NCI-H187 (cell line): ENCODE measurements around the gene OTOP1.
"Not testable (repeated sequence)": the region's sequence is repeated elsewhere in the genome, so short reads cannot be mapped to it uniquely, and the experiment has no call there.

ENCODE experiments used
- DNase-seq, 2 experiments: peaks; one replicate each; lab custom pipeline; 2025; lab: John Stamatoyannopoulos, UW

OTOP1 gene

GRCh38 chr4:4233610-4234009, 6.9 kb upstream of the OTOP1 start:
- DNase-seq, result no peak

GRCh38 chr4:4228356-4228668, 1.6 kb upstream of the OTOP1 start:
- DNase-seq, result no peak

- no peak for DNase-seq
Observed at GRCh38 chr4:4227510-4228355, 1.0 kb upstream of the OTOP1 start.

- DNase-seq, result no peak
Observed at GRCh38 chr4:4225915-4226605, 669 bp downstream of the OTOP1 start.

- no peak for DNase-seq
Observed at GRCh38 chr4:4217113-4217512, 9.6 kb downstream of the OTOP1 start.

- no peak for DNase-seq
Observed at GRCh38 chr4:4216648-4217047, 10.1 kb downstream of the OTOP1 start.

GRCh38 chr4:4213674-4214073, 13.1 kb downstream of the OTOP1 start:
- DNase-seq, result not testable (repeated sequence)

- DNase-seq, result no peak
Observed at GRCh38 chr4:4206204-4206603, 20.5 kb downstream of the OTOP1 start.

GRCh38 chr4:4204401-4204745, 22.4 kb downstream of the OTOP1 start:
- no peak for DNase-seq

GRCh38 chr4:4203688-4204400, 22.9 kb downstream of the OTOP1 start:
- DNase-seq, result no peak

- DNase-seq, result no peak
Observed at GRCh38 chr4:4202510-4202909, 24.2 kb downstream of the OTOP1 start.

GRCh38 chr4:4200624-4201023, 26.1 kb downstream of the OTOP1 start:
- DNase-seq, result no peak

- no peak for DNase-seq
Observed at GRCh38 chr4:4195354-4195753, 31.4 kb downstream of the OTOP1 start.

- DNase-seq, result not testable (repeated sequence)
Observed at GRCh38 chr4:4188557-4188956, 38.2 kb downstream of the OTOP1 start.

- no peak for DNase-seq
Observed at GRCh38 chr4:4185528-4185927, 41.2 kb downstream of the OTOP1 start.

GRCh38 chr4:4182835-4183568, 43.7 kb downstream of the OTOP1 start:
- no peak for DNase-seq

- no peak for DNase-seq
Observed at GRCh38 chr4:4170596-4171150, 56.1 kb downstream of the OTOP1 start.

- DNase-seq, result not testable (repeated sequence)
Observed at GRCh38 chr4:4167981-4168780, 58.5 kb downstream of the OTOP1 start.

- not testable (repeated sequence) for DNase-seq
Observed at GRCh38 chr4:4166986-4167385, 59.7 kb downstream of the OTOP1 start.

- DNase-seq, result not testable (repeated sequence)
Observed at GRCh38 chr4:4165701-4166392, 60.9 kb downstream of the OTOP1 start.
